Esophagus mucosa (tissue), 1 donor: ENCODE results near the gene HNRNPR. TPM values are rescaled to one million over a fixed set of nuclear protein-coding genes. Genes with fewer than 3 reads are reported as not detected.

Source experiments
- ATAC-seq: fragments of 200-7000 bp; cut with Tn5 transposase; one replicate; pipeline ENCODE4 v1.9.1; 2020
- total RNA-seq: library from RNA; stranded (reverse); gene quantifications from one replicate; pipeline ENCODE4 v1.2.4, GENCODE V29; 2023
- donor health status: DM: yes; HTN: yes; CAD: no.

Gene HNRNPR
- total RNA-seq, 1 donor from 2014 or later: 96.2 TPM

DNA sequence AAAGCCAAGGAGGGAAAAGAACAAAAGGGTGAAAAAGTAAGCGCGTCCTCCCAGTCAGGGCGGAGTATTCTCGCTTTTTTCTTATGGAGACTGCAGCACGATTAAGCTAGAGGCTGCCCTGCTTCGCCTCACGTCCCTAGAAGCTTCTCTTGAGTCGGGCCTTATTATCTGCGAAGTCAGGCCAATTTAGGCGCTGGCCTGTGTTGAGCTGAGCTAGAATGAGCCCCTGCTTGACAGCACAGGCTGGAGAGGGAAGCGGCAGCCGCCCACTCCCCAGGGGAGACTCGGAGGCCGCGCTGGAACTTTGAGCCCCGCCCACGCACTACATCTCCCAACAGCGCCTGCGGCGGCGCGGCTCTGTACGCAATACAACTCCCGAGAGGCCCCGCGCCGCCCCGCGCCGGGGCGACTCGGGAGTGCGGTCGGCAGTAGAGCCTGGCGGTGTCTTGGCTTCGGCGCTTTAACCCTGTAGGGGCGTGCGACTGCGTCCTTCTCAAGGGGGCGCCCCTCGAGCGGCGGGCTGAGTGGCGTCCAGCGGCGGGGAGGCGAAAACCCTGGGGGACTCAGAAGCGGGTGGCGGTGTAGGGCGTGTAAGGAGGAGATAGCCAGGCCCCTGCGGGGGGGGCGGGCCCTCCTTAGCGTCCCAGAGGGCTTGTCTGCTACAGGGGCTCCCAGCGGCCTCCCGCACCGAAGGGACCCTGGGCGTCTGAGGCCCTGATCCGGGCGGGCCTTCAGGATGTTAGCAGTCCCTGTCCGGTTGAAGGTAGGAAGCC, 24.7 kb upstream of the HNRNPR start:
- peak; percentile 79 for ATAC-seq

DNA sequence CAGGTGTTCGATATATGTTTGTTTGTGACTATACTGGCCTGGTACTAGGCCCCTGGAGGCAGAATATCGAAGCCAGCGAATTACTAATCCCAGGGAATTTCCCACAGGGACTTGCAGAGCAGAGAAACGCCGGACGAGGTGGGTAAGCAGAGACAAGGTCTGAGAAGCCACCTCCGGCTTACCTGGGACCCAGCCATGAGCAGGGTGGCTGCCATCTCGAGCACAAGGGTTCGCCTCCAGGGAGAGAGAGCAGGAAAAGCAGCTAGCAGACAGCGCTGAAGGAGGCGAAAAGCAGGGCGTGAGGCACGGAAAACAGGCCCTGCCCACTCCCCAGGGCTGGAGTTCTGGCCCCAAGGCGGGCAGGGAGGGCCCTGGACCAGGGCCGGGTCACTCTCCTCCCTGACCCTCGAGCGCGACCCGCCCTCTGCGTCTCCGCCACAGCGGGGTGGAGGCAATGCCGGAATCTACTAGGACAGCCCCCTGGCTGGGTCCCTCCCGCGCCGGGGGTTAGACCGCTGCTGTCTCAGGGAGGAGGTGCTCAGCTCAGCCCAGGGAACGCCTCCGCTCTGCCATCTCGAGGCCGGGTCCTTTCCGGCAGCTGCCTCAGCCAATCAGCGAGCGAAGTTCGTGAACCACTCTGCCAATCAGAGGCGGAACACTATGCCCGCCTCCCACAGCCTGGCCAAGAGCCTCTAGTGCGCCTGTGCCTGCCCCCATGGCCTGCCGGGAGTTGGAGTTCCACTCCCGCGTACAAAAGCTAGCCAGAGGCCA, 23.9 kb upstream of the HNRNPR start:
- ATAC-seq: peak; percentile 93

DNA sequence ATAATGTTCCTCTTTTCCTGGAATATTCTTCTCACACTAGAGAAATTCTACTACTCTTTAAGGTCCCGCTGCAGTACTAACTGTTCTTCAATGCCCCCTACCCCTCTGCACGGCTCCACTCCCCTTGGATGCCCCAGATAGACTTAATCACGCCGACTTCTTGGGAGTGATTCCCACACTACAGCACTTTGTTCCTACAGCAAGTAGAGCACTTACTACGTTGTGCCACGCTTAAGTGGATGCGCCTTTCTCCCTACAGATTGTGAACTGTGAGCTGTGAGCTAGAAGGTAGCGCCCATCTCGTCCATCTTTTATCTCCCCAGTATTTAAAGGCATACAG, 23.3 kb upstream of the HNRNPR start:
- no peak for ATAC-seq

DNA sequence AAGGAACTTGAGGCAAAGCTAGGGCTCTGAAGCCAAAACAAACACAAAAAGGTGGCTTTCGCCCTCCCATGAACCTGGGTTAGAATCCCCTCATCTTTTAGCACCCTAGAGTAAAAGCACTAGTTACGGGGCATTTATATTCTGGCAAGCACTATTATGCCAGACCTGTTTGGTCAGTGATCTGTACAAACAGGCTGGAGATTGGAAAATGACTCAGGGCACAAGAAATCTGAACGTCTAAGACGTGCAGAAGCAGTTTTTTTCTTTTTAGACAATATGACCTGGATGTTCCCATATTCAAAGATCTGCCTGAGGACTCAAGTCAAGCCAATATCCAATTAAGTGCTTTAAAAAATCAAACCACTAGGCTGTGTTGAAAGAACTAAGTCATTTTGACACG, 22.5 kb upstream of the HNRNPR start:
- ATAC-seq: peak; percentile 30

DNA sequence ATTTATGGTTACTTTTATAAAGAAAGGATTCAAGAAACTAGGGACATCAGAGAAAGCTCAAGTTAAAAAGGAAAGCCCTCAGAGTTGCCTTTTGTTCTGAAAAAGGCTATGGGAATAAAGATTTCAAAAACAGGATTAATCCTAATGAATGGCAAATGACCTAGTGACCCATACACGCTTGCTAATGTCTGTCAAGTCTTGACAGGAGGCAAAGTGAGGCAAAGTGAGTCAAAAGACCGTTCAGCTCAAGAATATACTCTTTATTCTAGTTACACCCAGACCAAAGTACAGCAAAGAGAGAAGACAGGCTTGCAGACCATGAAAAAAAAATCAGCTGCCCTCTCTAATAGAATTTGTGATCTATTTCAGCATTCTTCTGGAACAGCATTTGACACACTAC, 22.1 kb upstream of the HNRNPR start:
- ATAC-seq: no peak

DNA sequence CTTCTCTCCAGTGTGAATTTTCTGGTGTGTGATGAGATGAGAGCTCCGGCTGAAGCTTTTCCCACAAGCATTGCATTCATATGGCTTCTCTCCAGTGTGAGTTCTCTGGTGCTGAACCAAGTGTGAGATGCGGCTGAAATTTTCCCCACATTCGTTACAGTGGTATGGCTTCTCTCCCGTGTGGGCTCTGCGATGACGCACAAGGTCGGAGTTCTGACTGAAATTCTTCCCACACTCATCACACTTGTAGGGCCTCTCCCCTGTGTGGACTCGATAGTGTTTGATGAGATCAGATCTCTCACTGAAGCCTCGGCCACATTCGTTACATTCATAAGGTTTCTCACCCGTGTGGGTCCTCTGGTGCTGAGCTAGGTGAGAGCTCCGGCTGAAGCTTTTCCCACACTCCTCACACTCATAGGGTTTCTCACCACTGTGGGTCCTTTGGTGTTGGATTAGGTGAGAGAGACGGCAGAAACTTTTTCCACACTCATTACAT, 18.2 kb upstream of the HNRNPR start:
- ATAC-seq: no peak

DNA sequence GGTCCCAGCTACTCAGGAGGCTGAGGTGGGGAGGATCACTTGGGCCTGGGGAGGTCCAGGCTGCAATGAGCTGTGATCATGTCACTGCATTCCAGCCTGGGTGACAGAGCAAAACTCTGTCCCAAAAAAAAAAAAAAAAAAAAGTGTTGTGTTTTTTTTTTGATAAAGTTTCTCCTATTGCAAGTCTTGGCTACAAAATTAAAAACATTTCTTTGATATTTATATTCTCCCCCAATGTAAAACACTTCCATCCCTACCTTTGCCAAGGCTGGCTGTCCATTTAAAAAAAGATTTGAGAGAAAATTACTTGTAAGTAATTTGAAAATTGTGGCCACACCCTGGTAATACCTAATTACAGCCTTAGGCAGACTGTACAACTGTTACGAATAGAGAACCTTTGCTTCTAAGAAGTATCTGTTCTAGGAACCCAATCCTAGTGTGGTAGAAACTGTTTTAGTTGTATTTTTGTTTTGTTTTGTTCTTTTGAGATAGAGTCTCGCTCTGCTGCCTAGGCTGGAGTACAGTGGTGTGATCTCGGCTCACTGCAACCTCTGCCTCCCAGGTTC, 14.3 kb upstream of the HNRNPR start:
- ATAC-seq: no peak

DNA sequence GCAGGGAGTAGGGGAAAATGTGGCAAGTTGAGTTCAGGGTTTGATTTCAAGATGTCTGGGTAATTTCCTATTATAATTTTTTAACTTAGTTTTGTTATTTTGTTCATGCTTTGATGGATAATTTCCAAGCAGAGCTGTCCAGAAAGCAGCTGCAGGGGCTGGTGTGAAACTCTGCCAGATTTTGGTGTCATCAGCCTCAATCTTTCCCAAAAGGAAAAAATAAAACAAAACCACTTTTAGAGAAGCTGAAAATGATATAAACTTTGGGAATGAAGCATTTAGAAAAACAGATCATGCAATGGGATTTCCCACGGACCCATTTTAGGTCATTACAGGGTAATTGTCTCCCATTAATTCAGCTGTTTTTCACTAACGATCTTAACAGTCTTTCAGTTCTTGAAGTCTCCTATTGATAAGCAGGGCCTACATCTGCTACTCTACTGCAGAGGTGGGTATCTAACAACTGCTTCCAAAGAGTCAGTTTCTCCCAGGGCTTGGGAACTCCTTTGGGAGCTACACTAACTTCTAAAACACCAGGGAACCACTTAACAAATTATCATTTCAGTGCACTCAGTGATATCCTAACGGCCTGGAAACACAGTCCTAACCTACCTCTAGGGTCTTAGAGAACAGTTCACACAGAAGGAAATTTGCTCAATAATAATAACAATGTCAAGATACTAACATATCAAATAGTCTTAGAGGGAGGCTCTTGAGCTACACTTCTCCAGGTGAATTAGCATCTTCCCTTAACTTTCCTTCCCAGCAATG, 13.2 kb upstream of the HNRNPR start:
- ATAC-seq: no peak

DNA sequence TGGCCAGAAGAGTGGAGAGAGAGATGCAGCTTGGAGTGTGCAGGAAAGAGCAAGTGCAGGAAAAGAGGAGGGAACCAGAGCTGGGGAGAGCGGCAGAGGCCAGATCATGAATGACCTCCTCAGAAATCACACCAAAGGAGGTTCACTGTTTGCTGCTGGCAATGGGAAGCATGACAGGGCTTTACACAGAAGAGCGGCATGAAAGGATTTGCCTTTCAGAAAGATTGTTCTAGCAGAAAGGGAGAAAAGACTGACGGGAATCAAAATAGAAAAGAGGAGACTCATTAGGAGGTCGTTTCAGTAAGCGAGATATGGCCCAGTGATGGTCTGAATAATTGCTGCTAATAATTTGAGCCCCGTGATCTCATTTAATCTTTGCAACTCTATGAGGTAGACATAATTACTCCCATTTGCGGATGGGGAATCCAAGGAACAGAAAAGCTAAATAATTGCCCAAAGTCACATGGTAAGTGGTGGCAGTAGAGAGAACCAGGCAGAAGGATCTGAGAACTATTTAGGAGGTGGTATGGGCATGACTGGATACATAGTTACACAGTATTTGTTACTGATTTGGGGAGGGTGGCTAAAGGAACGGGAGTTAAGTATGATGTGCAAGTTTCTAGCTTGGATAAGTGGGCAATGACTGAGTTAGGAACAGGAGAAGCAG, 12.5 kb upstream of the HNRNPR start:
- no peak for ATAC-seq

DNA sequence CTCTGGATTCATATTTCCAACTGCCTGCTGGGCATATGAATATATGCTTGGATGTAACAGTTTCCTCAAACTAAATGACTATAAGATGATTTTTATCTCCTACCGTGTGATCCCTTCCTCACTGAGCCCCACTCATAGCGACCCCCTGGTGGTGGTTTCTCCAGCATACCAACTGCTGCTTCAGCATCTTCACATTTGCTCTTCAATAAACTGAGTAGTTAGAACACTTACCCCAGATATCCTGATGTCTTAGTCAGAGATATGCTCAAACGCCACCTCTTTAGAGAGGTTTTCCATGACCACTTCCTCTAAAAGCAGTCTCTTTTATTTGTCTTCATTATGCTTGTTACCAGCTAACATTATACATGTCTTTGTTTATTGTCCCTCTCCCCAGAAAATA, 10.2 kb upstream of the HNRNPR start:
- ATAC-seq: no peak

DNA sequence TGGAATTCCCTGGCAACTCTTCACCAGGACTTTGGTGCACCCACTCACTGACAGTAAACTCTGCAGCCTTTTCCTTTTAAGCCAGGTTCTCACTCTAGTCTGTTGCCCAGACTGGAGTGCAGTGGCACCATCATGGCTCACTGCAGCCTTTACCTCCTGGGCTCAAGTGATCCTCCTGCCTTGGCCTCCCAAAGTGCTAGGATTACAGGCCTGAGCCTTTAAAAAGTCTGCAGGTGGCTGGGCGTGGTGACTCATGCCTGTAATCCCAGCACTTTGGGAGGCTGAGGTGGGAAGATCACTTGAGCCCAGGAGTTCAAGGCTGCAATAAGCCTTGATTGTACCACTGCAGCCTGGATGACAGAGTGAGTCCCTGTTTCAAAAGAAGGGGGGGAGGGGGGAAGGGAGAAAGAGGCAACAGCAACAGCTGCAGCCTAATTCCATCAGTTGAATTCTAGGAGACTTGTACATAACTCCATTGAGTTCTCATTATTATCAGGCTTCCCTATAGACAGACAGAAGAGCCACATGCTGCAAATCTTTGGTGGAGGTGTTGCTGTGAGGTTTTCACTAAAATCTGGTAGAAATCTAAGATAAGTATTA, 8.1 kb upstream of the HNRNPR start:
- no peak for ATAC-seq

DNA sequence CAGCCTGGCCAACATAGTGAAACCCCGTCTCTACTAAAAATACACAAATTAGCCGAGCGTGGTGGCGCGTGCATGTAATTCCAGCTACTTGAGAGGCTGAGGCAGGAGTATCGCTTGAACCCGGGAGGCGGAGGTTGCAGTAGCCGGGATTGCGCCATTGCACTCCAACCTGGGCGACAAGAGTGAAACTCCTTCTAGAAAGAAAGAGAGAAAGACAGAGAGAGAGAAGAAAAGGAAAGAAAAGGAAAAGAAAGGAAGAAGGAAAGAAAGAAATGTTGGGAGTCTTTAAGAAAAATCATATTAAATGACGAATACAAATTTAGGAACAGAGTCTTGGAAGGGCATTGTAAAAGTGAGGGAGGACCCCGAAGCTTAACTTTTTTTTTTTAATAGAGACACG, 1.8 kb upstream of the HNRNPR start:
- no peak for ATAC-seq

DNA sequence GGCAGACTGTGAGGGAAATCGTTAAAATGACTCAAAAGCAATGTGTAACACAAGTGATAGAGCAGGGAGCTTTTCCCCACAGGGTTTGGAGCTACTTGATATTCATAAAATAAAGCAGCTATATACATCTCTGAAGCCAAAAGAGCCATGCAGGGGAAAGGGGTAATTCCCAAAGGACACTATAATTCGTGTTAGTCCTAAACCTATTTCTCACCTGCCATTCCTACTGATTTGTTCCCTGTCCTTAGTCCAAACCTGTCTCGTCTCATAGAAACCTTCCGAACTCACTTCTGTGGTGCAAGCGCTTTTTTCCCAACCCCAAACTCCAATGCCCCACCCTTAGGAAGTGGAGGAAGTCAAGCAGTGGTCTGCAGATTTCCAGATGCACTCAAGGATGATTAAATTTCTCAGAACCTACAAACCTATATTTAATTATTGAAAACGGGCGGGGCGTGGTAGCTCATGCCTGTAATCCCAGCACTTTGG, 946 bp upstream of the HNRNPR start:
- ATAC-seq: no peak

DNA sequence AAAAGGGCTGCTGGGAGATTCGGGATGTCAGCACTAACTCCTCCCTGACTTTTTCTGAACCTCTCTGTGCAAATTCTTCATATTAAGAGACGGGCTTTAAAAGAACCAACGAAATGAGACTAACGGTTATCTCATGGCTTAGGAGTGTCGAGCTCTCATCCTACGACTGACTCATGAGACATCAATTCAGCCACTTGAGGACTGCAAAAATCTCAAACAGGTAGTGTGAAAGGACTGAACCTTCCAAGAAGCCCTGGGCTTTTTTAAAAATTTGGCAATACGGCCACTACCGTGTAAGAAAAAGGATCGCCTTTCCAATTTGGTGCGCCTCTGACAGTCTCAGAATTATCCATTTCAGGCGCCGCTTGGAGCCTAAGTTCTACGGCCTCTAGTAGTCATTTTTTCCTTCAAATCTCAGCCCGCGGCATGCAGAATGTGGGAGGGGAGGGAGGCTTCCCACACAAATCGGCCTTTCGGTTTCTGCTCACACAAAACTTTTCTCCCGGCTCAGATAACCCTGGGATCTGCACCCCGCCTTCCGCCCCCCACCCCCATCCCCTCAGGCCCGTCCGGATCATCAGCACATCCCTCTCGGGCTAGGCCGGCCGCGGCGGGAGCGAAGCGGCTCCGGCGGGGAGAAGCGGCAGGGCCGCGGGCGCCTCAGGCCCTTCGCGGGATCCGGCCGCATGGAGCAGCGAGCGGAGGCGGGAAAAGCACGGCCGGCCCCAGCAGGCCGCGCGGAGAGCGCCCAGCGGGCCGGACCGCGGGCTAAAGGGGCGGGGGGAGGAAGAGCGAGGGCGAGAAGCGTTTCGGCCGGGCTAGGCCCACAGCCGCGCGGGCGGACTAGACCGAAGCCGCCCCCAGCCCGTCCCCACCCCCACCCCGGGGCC, 618 bp downstream of the HNRNPR start:
- ATAC-seq: peak; percentile 41

DNA sequence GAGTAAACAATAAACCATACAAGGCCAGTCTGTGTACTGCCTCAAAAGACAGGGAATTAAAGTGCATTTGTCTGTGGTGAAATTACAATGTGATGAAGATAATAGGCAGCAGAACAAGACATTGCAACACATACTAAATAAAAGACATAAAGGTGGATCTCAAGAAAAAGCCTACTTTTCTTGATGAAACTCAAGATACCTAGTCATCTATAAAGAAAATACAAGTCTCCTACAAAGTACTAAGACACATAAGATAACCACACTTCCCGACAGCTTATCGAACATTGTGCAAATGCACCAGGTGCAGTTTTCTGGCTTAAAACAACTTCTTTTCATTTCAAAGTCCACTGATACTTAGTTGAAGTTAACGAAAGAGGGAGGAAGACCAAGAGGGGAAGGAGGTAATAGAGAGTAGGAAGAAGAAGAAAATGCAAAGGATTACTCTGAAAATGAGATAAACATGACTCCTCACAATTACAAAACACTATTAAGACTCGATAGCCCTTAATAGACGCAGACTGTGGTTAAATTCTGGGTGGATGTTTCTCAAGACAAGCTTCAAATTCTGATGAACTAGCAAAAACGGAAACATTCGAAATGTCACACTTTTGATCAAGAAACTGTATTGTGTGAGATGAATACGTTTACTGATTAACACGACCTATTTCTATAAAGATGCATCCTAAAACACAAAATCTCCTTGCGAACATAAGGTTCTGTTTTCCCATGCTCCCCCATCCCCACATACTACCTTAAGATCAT, 2.0 kb downstream of the HNRNPR start:
- no peak for ATAC-seq

DNA sequence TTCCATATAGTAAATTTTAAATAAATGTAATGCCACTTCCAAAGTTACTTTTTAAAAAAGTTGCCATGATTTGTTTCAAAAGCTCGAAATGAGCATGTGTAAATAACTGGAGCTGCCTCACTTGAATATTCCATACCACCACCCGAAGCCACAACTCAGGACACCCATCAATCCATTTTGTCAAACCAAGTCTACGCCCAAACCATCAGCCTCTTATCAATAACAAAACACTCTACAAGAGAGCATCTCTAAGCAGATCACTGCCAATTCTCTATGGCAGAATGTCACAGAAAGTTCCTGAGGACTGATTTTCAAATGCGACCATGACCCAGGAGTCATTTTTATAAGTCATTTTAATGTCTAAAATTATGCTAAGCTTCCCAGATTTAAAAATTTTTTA, 4.5 kb downstream of the HNRNPR start:
- no peak for ATAC-seq

DNA sequence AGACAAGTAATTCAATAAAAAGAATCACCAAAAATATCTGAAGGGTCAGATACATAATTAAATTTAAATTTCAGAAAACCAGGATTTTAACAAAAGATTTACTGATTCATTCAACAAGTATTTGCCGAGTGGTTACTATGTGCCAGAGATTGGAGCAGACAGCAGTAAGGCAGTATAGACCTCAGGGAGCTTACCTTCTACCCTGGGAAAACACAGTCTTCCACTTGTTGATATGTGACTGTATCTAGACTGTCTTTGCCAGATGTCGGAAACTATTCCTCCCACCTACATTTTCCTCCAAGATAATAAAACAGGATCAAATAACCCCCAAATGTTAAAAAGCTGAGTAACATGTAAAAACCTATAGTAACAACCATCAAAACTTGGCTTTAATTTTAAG, 6.2 kb downstream of the HNRNPR start:
- no peak for ATAC-seq

DNA sequence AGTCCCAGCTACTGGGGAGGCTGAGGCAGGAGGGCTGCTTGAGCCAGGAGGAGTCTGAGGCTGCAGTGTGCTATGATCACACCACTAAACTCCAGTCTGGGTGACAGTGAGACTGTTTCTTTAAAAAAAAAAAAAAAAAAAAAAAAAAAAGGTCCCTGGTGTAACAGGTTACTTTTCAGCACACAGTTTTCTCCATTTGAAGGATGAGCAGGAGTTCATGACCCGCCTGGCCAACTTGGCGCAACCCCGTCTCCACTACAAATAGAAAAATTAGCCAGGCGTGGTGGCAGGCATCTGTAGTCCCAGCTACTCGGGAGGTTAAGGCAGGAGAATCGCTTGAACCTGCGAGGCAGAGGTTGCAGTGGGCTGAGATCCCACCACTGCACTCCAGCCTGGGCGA, 12.4 kb downstream of the HNRNPR start:
- ATAC-seq: no peak

DNA sequence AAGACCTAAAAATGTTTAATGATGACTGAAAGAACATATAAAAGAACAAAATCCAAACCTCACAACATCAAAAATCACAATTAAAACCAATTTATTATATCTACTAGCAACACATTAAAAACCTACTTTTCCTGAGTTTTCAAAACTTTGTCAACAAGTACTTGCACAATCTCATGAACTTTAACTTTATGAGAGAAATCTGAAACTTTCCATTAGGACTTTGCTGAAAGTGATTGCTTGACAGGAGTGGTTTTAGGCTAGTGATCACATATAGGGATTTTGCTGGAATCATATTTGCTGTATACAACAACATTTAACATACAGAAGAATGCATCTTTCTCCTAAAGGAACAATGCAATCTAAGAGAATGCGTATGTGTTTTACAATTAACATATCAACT, 13.2 kb downstream of the HNRNPR start:
- no peak for ATAC-seq

DNA sequence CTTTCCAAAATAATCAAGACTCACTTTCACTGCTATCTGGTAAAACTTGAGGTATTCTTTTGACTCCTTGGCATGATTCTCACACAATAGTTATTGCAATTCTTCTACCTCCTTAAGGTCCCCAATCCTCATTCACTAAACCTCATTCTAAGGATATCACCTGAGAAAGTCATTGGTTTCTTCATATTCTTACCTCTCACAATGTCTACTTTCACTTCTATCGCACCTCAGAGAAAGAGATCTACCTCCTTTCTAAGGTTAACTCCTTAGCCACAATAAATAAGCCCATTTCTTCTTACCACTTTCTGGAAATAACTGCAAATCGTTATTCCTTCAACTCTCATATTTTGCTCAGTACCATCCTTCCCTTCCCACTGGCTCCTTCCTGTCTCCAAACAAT, 18.7 kb downstream of the HNRNPR start:
- ATAC-seq: no peak
